Endothelial cell (in vitro differentiated cells): ENCODE results near the gene WEE1. TPM values are rescaled to one million over a fixed set of nuclear protein-coding genes. Genes with fewer than 3 reads are reported as not detected.

Source experiments
- DNase-seq: peaks from one replicate; pipeline ENCODE4 v3.0.0; 2021; ENCODE audit warnings: low spot score
- H3K27ac Mint-ChIP-seq: one replicate; pipeline ENCODE4 v1.8.0; 2021; ENCODE audit warnings: mixed read lengths, inconsistent platforms; ENCODE audit not compliant: unreplicated experiment
- H3K27me3 Mint-ChIP-seq: one replicate; pipeline ENCODE4 v1.8.0; 2021; ENCODE audit warnings: mild to moderate bottlenecking, moderate library complexity, mixed read lengths, inconsistent platforms; ENCODE audit not compliant: unreplicated experiment
- H3K36me3 Mint-ChIP-seq: one replicate; pipeline ENCODE4 v1.8.0; 2021; ENCODE audit warnings: mild to moderate bottlenecking, low read depth, mixed read lengths, inconsistent platforms; ENCODE audit not compliant: unreplicated experiment
- H3K4me1 Mint-ChIP-seq: one replicate; pipeline ENCODE4 v1.8.0; 2021; ENCODE audit warnings: mild to moderate bottlenecking, mixed read lengths, inconsistent platforms; ENCODE audit not compliant: unreplicated experiment
- H3K4me3 Mint-ChIP-seq: one replicate; pipeline ENCODE4 v1.8.0; 2021; ENCODE audit warnings: mild to moderate bottlenecking, mixed read lengths, inconsistent platforms; ENCODE audit not compliant: unreplicated experiment
- H3K9me3 Mint-ChIP-seq: one replicate; pipeline ENCODE4 v1.8.0; 2021; ENCODE audit warnings: mixed read lengths, inconsistent platforms; ENCODE audit not compliant: unreplicated experiment
- CTCF ChIP-seq: fragments of 200-600 bp; sonication (generic); IDR thresholded peaks from one replicate; pipeline ENCODE4 v1.5.0; 2021; ENCODE audit warnings: antibody characterized with exemption; ENCODE audit not compliant: unreplicated experiment
- total RNA-seq: library from RNA; stranded (reverse); fragmentation: NEBNext Ultra II Directional; extraction: Animal tissue kit (Norgen Biotek cat#: 25700); gene quantifications from one replicate; pipeline ENCODE4 v1.2.1, GENCODE V29; 2021; ENCODE audit not compliant: unreplicated experiment

The WEE1 gene
- total RNA-seq, 1 donor from 2014 or later, result 24.0 TPM

- Mint-ChIP-seq H3K36me3 (no peaks in the 10 kb centered on the region), H3K27ac (no peak overlapping the region), H3K4me1 (peaks cover 12% of the 10 kb centered on the region), H3K27me3 (peaks cover 12% of the 10 kb centered on the region), H3K4me3 (no peak overlapping the region), H3K9me3 (no peaks in the 10 kb centered on the region)
- no peak for DNase-seq
- TF ChIP-seq CTCF, result no peak
Measured at GRCh38 chr11:9609841-9610240, 36.4 kb downstream of the WEE1 start.

GRCh38 chr11:9613118-9613829 is 39.8 kb downstream of the WEE1 start:
- peak overlapping the region; percentile 88 for H3K4me3 Mint-ChIP-seq
- peak; percentile 98 for DNase-seq
- H3K9me3 Mint-ChIP-seq, result no peaks in the 10 kb centered on the region
- peak; percentile 80 for TF ChIP-seq CTCF
- H3K4me1 Mint-ChIP-seq, result peaks cover 12% of the 10 kb centered on the region
- H3K36me3 Mint-ChIP-seq, result no peaks in the 10 kb centered on the region
- H3K27ac Mint-ChIP-seq, result peak overlapping the region; percentile 98
- peaks cover 11% of the 10 kb centered on the region for H3K27me3 Mint-ChIP-seq

GRCh38 chr11:9613830-9614762 is 40.6 kb downstream of the WEE1 start:
- Mint-ChIP-seq H3K27me3 (peaks cover 14% of the 10 kb centered on the region), H3K27ac (peak overlapping the region; percentile 98), H3K4me1 (peaks cover 12% of the 10 kb centered on the region), H3K4me3 (peak overlapping the region; percentile 88), H3K9me3 (no peaks in the 10 kb centered on the region), H3K36me3 (peaks cover 3% of the 10 kb centered on the region)
- peak; percentile 93 for DNase-seq
- peak; percentile 67 for TF ChIP-seq CTCF

GRCh38 chr11:9615031-9615451 is 41.6 kb downstream of the WEE1 start:
- Mint-ChIP-seq H3K27me3 (peaks cover 14% of the 10 kb centered on the region), H3K4me3 (peak overlapping the region; percentile 86), H3K9me3 (no peaks in the 10 kb centered on the region), H3K27ac (no peak overlapping the region), H3K4me1 (peaks cover 10% of the 10 kb centered on the region), H3K36me3 (peaks cover 3% of the 10 kb centered on the region)
- no peak for TF ChIP-seq CTCF
- no peak for DNase-seq
